22Rv1 (cell line): ENCODE results near the gene SIGLEC1.

Experiments used
- H3K27ac ChIP-seq: fragments of 450-650 bp; 2 replicates; pipeline ENCODE4 v1.5.1; 2017
- ZFX ChIP-seq: fragments of 450-650 bp; IDR thresholded peaks from 2 replicates; pipeline ENCODE4 v1.6.1; 2017; ENCODE audit warnings: antibody characterized with exemption, borderline replicate concordance
- TF ChIP-seq, protein P1 (sequence below): fragments of 450-650 bp; IDR thresholded peaks from 2 replicates; pipeline ENCODE4 v1.5.1; 2017; ENCODE audit warnings: mild to moderate bottlenecking

Gene SIGLEC1

DNA sequence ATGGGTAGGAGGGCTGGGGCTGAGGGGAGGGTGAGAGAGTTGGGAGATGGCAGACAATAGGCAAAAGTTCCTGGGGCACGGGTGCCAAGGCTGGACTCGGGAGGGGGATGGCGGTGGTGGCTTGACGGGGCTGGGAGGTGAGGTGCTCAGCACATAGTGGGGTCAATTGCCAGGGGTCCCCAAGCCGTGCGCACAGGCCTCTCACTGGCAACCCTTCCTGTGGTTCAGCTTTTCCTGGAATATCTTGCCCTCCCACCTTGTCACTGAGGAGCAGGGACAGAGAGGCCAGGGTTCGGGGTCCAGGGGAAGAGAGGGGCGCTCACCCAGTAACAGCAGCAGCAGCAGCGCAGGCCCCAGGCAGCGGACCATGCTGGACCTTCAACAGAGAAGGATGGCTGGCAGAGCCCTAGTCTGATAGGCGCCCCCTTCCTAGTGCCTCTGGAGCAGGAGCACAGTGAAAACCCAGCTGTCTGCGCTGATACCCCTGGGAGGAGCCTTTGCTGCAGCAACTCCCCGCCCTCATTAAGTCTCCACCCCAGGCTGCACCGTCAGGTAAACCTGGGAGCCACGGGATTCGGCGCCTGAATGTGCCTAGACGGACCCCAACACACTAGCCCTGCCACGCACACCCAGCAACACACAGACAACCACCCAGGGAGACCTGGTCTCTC lies 49.2 kb downstream of the SIGLEC1 start, which contains the start of gene GFRA4:
Gene GFRA4 (minus strand): TSS at position 369 of the 671 bp plus-strand sequence. CDS start 0 bp downstream, at position 369.
- TF ChIP-seq, protein P1, sequence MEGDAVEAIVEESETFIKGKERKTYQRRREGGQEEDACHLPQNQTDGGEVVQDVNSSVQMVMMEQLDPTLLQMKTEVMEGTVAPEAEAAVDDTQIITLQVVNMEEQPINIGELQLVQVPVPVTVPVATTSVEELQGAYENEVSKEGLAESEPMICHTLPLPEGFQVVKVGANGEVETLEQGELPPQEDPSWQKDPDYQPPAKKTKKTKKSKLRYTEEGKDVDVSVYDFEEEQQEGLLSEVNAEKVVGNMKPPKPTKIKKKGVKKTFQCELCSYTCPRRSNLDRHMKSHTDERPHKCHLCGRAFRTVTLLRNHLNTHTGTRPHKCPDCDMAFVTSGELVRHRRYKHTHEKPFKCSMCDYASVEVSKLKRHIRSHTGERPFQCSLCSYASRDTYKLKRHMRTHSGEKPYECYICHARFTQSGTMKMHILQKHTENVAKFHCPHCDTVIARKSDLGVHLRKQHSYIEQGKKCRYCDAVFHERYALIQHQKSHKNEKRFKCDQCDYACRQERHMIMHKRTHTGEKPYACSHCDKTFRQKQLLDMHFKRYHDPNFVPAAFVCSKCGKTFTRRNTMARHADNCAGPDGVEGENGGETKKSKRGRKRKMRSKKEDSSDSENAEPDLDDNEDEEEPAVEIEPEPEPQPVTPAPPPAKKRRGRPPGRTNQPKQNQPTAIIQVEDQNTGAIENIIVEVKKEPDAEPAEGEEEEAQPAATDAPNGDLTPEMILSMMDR, result no peak
- TF ChIP-seq ZFX, result no peak
- H3K27ac ChIP-seq, result no peak within 1 kb of the TSS
